ENCODE measurements around the gene SPAG17.

GRCh38 chr1:118189564-118189963, 4.5 kb upstream of the SPAG17 start:
- TF ChIP-seq CTCF (IDR thresholded peaks at IDR 0.05; ENCODE audit: insufficient read depth, low read length, poor library complexity, severe bottlenecking) = no peak
- TF ChIP-seq EZH2phosphoT487 (conservative IDR thresholded peaks at IDR 0.05; ENCODE audit: low read length) = no peak
